Measurements from ENCODE around the gene CGNL1. TPM values are rescaled to one million over a fixed set of nuclear protein-coding genes. Genes with fewer than 3 reads are reported as not detected.

CGNL1 gene
- total RNA-seq, 1 experiment from 2014 or later, result 34.6 TPM

- H2AK5ac ChIP-seq (ENCODE audit: insufficient read length, low read length), result no peak overlapping the region
- H3K9me3 Mint-ChIP-seq, result no peaks in the 10 kb centered on the region
- H3K9me3 ChIP-seq (ENCODE audit: control insufficient read depth, low read depth, low read length), result no peaks in the 10 kb centered on the region
- no peaks in the 10 kb centered on the region for H3K4me1 ChIP-seq (ENCODE audit: insufficient read depth, low read length)
- H4K91ac ChIP-seq (ENCODE audit: insufficient read length, low read depth, low read length), result no peak overlapping the region
- peaks cover 0 to 28% (median 10%) of the 10 kb centered on the region in 3 experiments; a peak in 4 of 7 replicates for H3K36me3 Mint-ChIP-seq (ENCODE audit: insufficient read depth in 1 of 3, low read depth in 3 of 3)
- H3K56ac ChIP-seq (ENCODE audit: insufficient read length, low read depth, low read length), result no peak overlapping the region
- H4K5ac ChIP-seq (ENCODE audit: insufficient read length, low read depth, low read length), result no peak overlapping the region
- H3T11ph ChIP-seq (ENCODE audit: low read length), result no peak overlapping the region
- H4K8ac ChIP-seq (replicated peaks; ENCODE audit: insufficient read length, low read depth, low read length), result no peak overlapping the region
- TF ChIP-seq CTCF (conservative IDR thresholded peaks at IDR 0.05), result no peak
- H3K4me3 Mint-ChIP-seq, result no peak overlapping the region
- H2BK5ac ChIP-seq (ENCODE audit: insufficient read length, low read length), result no peak overlapping the region
- peaks cover 5 to 6% of the 10 kb centered on the region in 2 experiments; a peak in 3 of 4 replicates for H3K4me1 Mint-ChIP-seq
- no peaks in the 10 kb centered on the region for H3K79me2 ChIP-seq (ENCODE audit: insufficient read depth, low read length)
- no peak overlapping the region for H3K23ac ChIP-seq (ENCODE audit: insufficient read length, low read depth, low read length)
- no peak overlapping the region for H3K9ac ChIP-seq (ENCODE audit: extremely low read depth, insufficient read length, low read length)
- H2BK20ac ChIP-seq (ENCODE audit: low read depth, low read length, poor library complexity, severe bottlenecking), result no peak overlapping the region
- H3K79me1 ChIP-seq (ENCODE audit: insufficient read depth, low read depth, low read length, poor library complexity, severe bottlenecking), result no peaks in the 10 kb centered on the region
- H4K20me1 ChIP-seq (ENCODE audit: control insufficient read depth, insufficient read depth, insufficient read length), result no peaks in the 10 kb centered on the region
- H3K23me2 ChIP-seq (ENCODE audit: insufficient read length, low read depth, low read length, poor library complexity, severe bottlenecking), result no peaks in the 10 kb centered on the region
- no peak overlapping the region; a peak in 2 of 7 replicates for H3K27ac Mint-ChIP-seq
- H3K27ac ChIP-seq (ENCODE audit: insufficient read length, low read depth, low read length), result no peak overlapping the region
- H2BK15ac ChIP-seq (ENCODE audit: low read depth, low read length), result no peak overlapping the region
- no CpG with 5 or more reads among the region's 3 CpGs for WGBS (ENCODE audit: extremely low coverage, insufficient read length, low lambda C conversion rate)
- DNase-seq, result no peak
- H2AFZ ChIP-seq (ENCODE audit: low read length), result no peak overlapping the region
- H3K14ac ChIP-seq (ENCODE audit: insufficient read depth, low read length), result no peak overlapping the region
- H3K27me3 Mint-ChIP-seq (ENCODE audit: low read depth), result no peaks in the 10 kb centered on the region
- H2BK120ac ChIP-seq (ENCODE audit: low read depth, low read length, poor library complexity, severe bottlenecking), result no peak overlapping the region
- no peaks in the 10 kb centered on the region for H3K27me3 ChIP-seq (ENCODE audit: insufficient read depth, low read length)
- H3K4me2 ChIP-seq (ENCODE audit: insufficient read depth, insufficient read length, low read length), result no peak overlapping the region
- H3K4ac ChIP-seq (ENCODE audit: low read depth, low read length), result no peak overlapping the region
- no peak overlapping the region for H2BK12ac ChIP-seq (ENCODE audit: insufficient read length, low read depth, low read length)
- no peak overlapping the region for H3K18ac ChIP-seq (ENCODE audit: insufficient read length, low read depth, low read length)
Observed at GRCh38 chr15:57464480-57464879, 88.2 kb downstream of the CGNL1 start.
